ENCODE data around the gene BAZ2B. TPM values are rescaled to one million over a fixed set of nuclear protein-coding genes. Genes with fewer than 3 reads are reported as not detected.

The BAZ2B gene
- total RNA-seq, 1 experiment from 2014 or later = 43.3 TPM

DNA sequence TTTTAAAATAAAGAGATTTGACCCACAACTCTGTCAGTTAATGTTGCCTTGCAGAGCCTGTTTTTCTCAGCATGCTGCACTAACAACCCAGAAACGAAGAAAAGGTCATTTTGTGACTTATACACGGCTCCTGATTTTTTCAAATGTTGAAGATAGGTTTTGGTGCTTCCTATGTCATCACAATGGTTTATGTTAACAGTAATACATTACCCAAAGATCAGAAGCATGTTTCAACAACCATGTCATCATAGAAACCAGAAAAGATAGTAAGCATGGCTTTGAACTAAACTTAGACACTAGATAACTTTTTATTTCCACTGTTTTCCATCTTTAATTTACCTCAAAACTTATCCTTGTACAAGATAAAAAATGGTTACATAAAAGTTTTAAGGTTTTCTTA, 10.1 kb downstream of the BAZ2B start:
- Mint-ChIP-seq H3K36me3 (ENCODE audit: insufficient read depth, unreplicated experiment) (no peaks in the 10 kb centered on the region), H3K9me3 (ENCODE audit: low read depth, unreplicated experiment) (no peaks in the 10 kb centered on the region), H3K27ac (ENCODE audit: unreplicated experiment) (no peak overlapping the region), H3K4me3 (ENCODE audit: low read depth, unreplicated experiment) (no peak overlapping the region), H3K4me1 (ENCODE audit: low read depth, unreplicated experiment) (peaks cover 23% of the 10 kb centered on the region), H3K27me3 (ENCODE audit: unreplicated experiment) (no peaks in the 10 kb centered on the region)
- CTCF ChIA-PET = no interaction called here
- BruUV-seq (replicated peaks) = no TSS peak
- intact Hi-C loops (cut with micrococcal nuclease; ENCODE audit: unreplicated experiment) = no loop called here
- TF ChIP-seq, protein P1, sequence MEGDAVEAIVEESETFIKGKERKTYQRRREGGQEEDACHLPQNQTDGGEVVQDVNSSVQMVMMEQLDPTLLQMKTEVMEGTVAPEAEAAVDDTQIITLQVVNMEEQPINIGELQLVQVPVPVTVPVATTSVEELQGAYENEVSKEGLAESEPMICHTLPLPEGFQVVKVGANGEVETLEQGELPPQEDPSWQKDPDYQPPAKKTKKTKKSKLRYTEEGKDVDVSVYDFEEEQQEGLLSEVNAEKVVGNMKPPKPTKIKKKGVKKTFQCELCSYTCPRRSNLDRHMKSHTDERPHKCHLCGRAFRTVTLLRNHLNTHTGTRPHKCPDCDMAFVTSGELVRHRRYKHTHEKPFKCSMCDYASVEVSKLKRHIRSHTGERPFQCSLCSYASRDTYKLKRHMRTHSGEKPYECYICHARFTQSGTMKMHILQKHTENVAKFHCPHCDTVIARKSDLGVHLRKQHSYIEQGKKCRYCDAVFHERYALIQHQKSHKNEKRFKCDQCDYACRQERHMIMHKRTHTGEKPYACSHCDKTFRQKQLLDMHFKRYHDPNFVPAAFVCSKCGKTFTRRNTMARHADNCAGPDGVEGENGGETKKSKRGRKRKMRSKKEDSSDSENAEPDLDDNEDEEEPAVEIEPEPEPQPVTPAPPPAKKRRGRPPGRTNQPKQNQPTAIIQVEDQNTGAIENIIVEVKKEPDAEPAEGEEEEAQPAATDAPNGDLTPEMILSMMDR (IDR thresholded peaks at IDR 0.05; ENCODE audit: unreplicated experiment) = no peak
- no peak for DNase-seq

DNA sequence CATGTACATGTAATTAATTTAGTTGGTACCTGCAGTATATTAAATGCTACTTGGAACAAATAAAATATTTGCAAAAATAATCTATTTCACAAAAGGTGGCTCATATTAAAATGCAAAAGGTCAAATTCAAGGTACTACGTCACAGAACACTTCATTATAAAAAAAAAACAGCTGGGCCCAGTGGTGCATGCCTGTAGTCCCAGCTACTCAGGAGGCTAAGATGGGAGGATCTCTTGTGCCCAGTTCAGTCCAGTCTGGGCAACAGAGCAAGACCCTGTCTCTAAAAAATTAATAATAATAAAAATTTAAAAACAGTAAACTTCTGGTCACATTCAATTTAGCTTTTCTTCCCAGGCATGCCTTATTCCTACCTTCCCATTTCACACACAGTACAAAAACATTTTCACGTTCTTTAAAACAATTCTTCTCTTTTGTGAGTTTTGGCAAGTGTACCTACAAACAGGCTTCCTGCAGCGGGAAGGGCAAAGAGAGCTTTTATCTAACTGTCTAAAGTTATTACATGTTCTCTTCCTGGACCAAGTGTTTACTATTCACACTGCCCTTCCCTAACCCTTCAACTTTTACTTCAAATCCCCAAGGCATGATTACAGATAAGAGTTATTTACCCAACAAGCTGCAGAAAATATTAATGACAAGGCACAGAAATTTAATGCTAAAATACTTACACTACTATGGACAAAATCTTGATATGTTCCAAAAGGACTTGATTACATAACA, 10.7 kb downstream of the BAZ2B start:
- H3K4me3 Mint-ChIP-seq (ENCODE audit: low read depth, unreplicated experiment) = no peak overlapping the region
- H3K9me3 Mint-ChIP-seq (ENCODE audit: low read depth, unreplicated experiment) = no peaks in the 10 kb centered on the region
- CTCF ChIA-PET = interaction anchor here (1.1 kb wide), 1 partner anchor 8 kb away, joined by 5 read pairs; no protein-coding TSS in a partner anchor
- intact Hi-C loops (cut with micrococcal nuclease; ENCODE audit: unreplicated experiment) = no loop called here
- no peak overlapping the region for H3K27ac Mint-ChIP-seq (ENCODE audit: unreplicated experiment)
- TF ChIP-seq, protein P1 (IDR thresholded peaks at IDR 0.05; ENCODE audit: unreplicated experiment) = no peak
- H3K27me3 Mint-ChIP-seq (ENCODE audit: unreplicated experiment) = no peaks in the 10 kb centered on the region
- H3K4me1 Mint-ChIP-seq (ENCODE audit: low read depth, unreplicated experiment) = peaks cover 30% of the 10 kb centered on the region
- no peak for DNase-seq
- no TSS peak for BruUV-seq (replicated peaks)
- H3K36me3 Mint-ChIP-seq (ENCODE audit: insufficient read depth, unreplicated experiment) = no peaks in the 10 kb centered on the region

DNA sequence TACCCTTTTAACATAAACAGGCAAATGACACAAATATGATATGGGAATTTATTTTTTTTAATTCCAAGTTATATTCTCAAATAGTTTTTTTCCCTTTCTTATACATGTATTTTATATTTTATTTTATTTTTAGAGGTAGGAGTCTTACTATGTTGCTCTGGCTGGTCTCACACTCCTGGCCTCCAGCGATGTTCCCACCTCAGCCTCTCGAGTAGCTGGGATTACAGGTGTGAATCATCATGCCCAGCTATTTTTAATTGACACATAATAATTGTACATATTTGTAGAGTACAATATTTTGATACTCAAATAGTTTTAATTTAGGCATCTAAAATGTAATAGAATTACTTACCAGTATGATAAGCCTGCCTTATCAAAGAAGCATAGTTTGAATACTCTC, 12.2 kb downstream of the BAZ2B start:
- Mint-ChIP-seq H3K36me3 (ENCODE audit: insufficient read depth, unreplicated experiment) (no peaks in the 10 kb centered on the region), H3K27me3 (ENCODE audit: unreplicated experiment) (no peaks in the 10 kb centered on the region), H3K4me1 (ENCODE audit: low read depth, unreplicated experiment) (peaks cover 33% of the 10 kb centered on the region), H3K9me3 (ENCODE audit: low read depth, unreplicated experiment) (no peaks in the 10 kb centered on the region), H3K27ac (ENCODE audit: unreplicated experiment) (no peak overlapping the region), H3K4me3 (ENCODE audit: low read depth, unreplicated experiment) (no peak overlapping the region)
- BruUV-seq (replicated peaks) = no TSS peak
- CTCF ChIA-PET = interaction anchor here (1.1 kb wide), 1 partner anchor 9 kb away, joined by 5 read pairs; no protein-coding TSS in a partner anchor
- intact Hi-C loops (cut with micrococcal nuclease; ENCODE audit: unreplicated experiment) = no loop called here
- DNase-seq = no peak
- TF ChIP-seq, protein P1 (IDR thresholded peaks at IDR 0.05; ENCODE audit: unreplicated experiment) = no peak

DNA sequence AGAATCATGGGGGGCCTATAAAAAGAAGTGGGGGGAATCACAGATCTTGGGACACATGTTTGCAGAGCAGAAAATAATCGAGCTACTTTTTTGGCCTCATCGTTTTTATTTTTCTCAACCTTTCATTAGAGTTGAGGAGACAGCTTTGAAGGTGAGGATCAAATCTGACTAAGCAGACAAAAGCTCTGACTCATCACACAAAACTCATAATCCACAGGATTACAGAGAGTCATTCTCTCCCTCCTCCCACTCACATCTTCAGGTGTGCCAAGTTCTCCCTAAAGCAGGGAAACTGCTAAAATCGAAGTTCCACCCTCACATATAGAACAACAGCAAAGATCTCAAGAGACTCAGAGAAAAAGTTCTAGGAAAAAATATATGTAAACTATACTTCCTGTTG, 15.6 kb downstream of the BAZ2B start:
- intact Hi-C loops (cut with micrococcal nuclease; ENCODE audit: unreplicated experiment) = no loop called here
- Mint-ChIP-seq H3K4me1 (ENCODE audit: low read depth, unreplicated experiment) (peaks cover 23% of the 10 kb centered on the region), H3K4me3 (ENCODE audit: low read depth, unreplicated experiment) (no peak overlapping the region), H3K9me3 (ENCODE audit: low read depth, unreplicated experiment) (no peaks in the 10 kb centered on the region), H3K27ac (ENCODE audit: unreplicated experiment) (peak overlapping the region; percentile 7), H3K27me3 (ENCODE audit: unreplicated experiment) (no peaks in the 10 kb centered on the region), H3K36me3 (ENCODE audit: insufficient read depth, unreplicated experiment) (no peaks in the 10 kb centered on the region)
- CTCF ChIA-PET = no interaction called here
- DNase-seq = peak; percentile 24
- no TSS peak for BruUV-seq (replicated peaks)
- TF ChIP-seq, protein P1 (IDR thresholded peaks at IDR 0.05; ENCODE audit: unreplicated experiment) = no peak

Measured in Calu3 (cell line).